Heart left ventricle (tissue), 13 donors: ENCODE results near the gene CCHCR1.

Experiments
- POLR2A ChIP-seq, 2 donors: fragments of 450-650 bp; IDR thresholded peaks; one replicate each; pipeline ENCODE4 v1.6.1; 2017; ENCODE audit warnings: antibody characterized with exemption in 2 of 2, mild to moderate bottlenecking in 2 of 2, moderate library complexity in 2 of 2
- TF ChIP-seq, protein P1 (sequence below), 12 donors: fragments of 200-600 bp; sonication (generic) in 4 of 12; IDR thresholded peaks; one replicate each; pipeline versions ENCODE4 v1.5.0 to v1.8.0; 2018 to 2022; ENCODE audit warnings: antibody characterized with exemption in 12 of 12, mild to moderate bottlenecking in 5 of 12
- donor health status: ischemic (EF 13 %, LVEDD 7.1; RV severe dilation, severe dysfunction).
- donor health status: DM: no; HTN: yes; CAD: no.
- donor health status: DM: no; HTN: no; CAD: no.
- donor health status: ischemic (EF 25% LVEDD 6.9; RV normal size, moderate dysfunction).
- donor health status: ischemic (EF 25% LVEDD 5.7; RV mildly dilated, moderate dysfunction).
- donor health status: ischemic (EF 35%, LVEDD 5.7; RV mildly dilated, moderate dysfunction).
- donor health status: nonischemic (EF 11% LVEDD 7.7; RV severe dilation, severe dysfunction).
- donor health status: DM: yes; HTN: yes; CAD: no.
- donor health status: PGD.
- donor health status: ischemic (EF 29% LVEDD 5.4; RV normal size, mild dysfunction).
- donor health status: nonischemic (EF 23%, LVEDD 6.1; RV moderate dilation, normal function).

DNA sequence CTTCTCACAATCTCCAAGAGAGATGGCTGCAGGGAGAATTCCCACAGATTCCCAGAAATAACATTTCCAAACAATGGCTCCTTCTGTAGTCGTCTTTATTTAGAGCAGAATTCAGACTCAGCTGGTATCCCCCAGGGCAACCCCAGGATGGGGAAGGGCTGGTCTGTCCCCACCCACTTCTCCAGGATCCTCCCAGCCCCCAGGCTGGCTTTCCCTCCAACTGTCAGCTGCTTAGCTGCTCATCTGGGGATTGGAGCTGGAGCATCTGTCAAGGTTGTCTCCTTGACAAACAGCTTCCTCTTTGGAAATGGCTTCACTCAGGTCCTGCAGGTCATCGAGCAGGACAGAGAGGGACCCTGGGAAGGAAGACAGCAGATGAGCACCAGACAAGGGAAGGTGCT is 15.2 kb downstream of the CCHCR1 start:
- TF ChIP-seq, protein P1, sequence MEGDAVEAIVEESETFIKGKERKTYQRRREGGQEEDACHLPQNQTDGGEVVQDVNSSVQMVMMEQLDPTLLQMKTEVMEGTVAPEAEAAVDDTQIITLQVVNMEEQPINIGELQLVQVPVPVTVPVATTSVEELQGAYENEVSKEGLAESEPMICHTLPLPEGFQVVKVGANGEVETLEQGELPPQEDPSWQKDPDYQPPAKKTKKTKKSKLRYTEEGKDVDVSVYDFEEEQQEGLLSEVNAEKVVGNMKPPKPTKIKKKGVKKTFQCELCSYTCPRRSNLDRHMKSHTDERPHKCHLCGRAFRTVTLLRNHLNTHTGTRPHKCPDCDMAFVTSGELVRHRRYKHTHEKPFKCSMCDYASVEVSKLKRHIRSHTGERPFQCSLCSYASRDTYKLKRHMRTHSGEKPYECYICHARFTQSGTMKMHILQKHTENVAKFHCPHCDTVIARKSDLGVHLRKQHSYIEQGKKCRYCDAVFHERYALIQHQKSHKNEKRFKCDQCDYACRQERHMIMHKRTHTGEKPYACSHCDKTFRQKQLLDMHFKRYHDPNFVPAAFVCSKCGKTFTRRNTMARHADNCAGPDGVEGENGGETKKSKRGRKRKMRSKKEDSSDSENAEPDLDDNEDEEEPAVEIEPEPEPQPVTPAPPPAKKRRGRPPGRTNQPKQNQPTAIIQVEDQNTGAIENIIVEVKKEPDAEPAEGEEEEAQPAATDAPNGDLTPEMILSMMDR (IDR thresholded peaks at IDR 0.05) = no peak
- TF ChIP-seq POLR2A (IDR thresholded peaks at IDR 0.05) = no peak
